K562 (cell line): ENCODE measurements around the gene SERF2. TPM values are rescaled to one million over a fixed set of nuclear protein-coding genes. Genes with fewer than 3 reads are reported as not detected.

Experiments
- DDX20 ChIP-seq: fragments of 450-650 bp; IDR thresholded peaks from 2 replicates; pipeline ENCODE4 v1.6.1; 2016; ENCODE audit warnings: missing genetic modification characterization, low read depth, mild to moderate bottlenecking, missing compliant biosample characterization, moderate library complexity
- ELF2 ChIP-seq: fragments of 250-450 bp; sonication (Bioruptor Pico); IDR thresholded peaks from 2 replicates; pipeline ENCODE4 v1.5.0; 2021; ENCODE audit warnings: mild to moderate bottlenecking
- EP400 ChIP-seq: fragments of 450-650 bp; IDR thresholded peaks from 2 replicates; pipeline ENCODE4 v1.6.1; 2017; ENCODE audit warnings: antibody characterized with exemption, mild to moderate bottlenecking, moderate library complexity
- ETV1 ChIP-seq: fragments of 450-650 bp; conservative IDR thresholded peaks from 2 replicates; pipeline ENCODE4 v1.6.1; 2016; ENCODE audit warnings: missing genetic modification characterization, control low read depth, low read depth, missing compliant biosample characterization
- FOXA3 ChIP-seq, 2 experiments: fragments of 450-650 bp in 1 of 2; sonication (generic) in 1 of 2; formaldehyde crosslinking; IDR thresholded peaks in 1 of 2; conservative IDR thresholded peaks in 1 of 2; 2 replicates each; pipeline versions ENCODE4 v1.4.0 to v1.8.0; 2020 to 2022; ENCODE audit warnings: mild to moderate bottlenecking in 2 of 2, missing genetic modification reagents in 1 of 2
- HDAC8 ChIP-seq: fragments of 450-650 bp; IDR thresholded peaks from 2 replicates; pipeline ENCODE4 v1.6.1; 2016; ENCODE audit warnings: mild to moderate bottlenecking, missing genetic modification characterization, moderate library complexity, missing compliant biosample characterization
- MAFK ChIP-seq: IDR thresholded peaks from 2 replicates; pipeline ENCODE4 v1.6.1; 2011; ENCODE audit warnings: low read length, improper control_type of control experiment
- MCM3 ChIP-seq: fragments of 450-650 bp; IDR thresholded peaks from 2 replicates; pipeline ENCODE4 v1.6.1; 2016
- MIER1 ChIP-seq: fragments of 450-650 bp; IDR thresholded peaks from 2 replicates; pipeline ENCODE4 v1.6.1; 2016; ENCODE audit warnings: antibody characterized with exemption, mild to moderate bottlenecking, low read depth
- MYC ChIP-seq, 2 experiments: fragments of 250-450 bp in 1 of 2; sonication (Bioruptor Pico) in 1 of 2; IDR thresholded peaks; 2 replicates each; pipeline versions ENCODE4 v1.5.1 to v1.6.1; 2012 to 2021; ENCODE audit warnings: low read depth in 2 of 2, borderline replicate concordance in 1 of 2, improper control_type of control experiment in 1 of 2, low read length in 1 of 2, mild to moderate bottlenecking in 1 of 2, moderate library complexity in 1 of 2
- NFE2 ChIP-seq: IDR thresholded peaks from 2 replicates; pipeline ENCODE4 v1.6.1; 2014; ENCODE audit warnings: antibody characterized with exemption, low read depth
- NR4A1 ChIP-seq, 2 experiments: fragments of 250-450 bp in 1 of 2; fragments of 450-650 bp in 1 of 2; sonication (Bioruptor Pico) in 1 of 2; IDR thresholded peaks; 2 replicates each; pipeline versions ENCODE4 v1.4.0 to v1.6.1; 2016 to 2020; ENCODE audit warnings: mild to moderate bottlenecking in 2 of 2, missing compliant biosample characterization in 1 of 2, missing genetic modification characterization in 1 of 2, moderate library complexity in 1 of 2
- PHF20 ChIP-seq: fragments of 450-650 bp; IDR thresholded peaks from 2 replicates; pipeline ENCODE4 v1.6.1; 2018; ENCODE audit not compliant: partially characterized antibody
- RBM15 ChIP-seq: fragments of 200-400 bp; formaldehyde crosslinking; IDR thresholded peaks from 2 replicates; pipeline ENCODE4 v1.6.1; 2018; ENCODE audit warnings: mild to moderate bottlenecking, low read length, moderate library complexity; ENCODE audit not compliant: insufficient read depth
- SP2 ChIP-seq: IDR thresholded peaks from 2 replicates; pipeline ENCODE4 v1.6.1; 2011; ENCODE audit warnings: mild to moderate bottlenecking, low read depth, low read length, moderate library complexity; ENCODE audit not compliant: poor library complexity, severe bottlenecking; ENCODE audit errors: extremely low read depth
- SRSF7 ChIP-seq: fragments of 200-400 bp; formaldehyde crosslinking; optimal IDR thresholded peaks from 2 replicates; pipeline ENCODE3; 2017; ENCODE audit warnings: mild to moderate bottlenecking, low read depth, low read length
- ZBTB17 ChIP-seq: fragments of 450-650 bp; formaldehyde crosslinking; IDR thresholded peaks from 2 replicates; pipeline ENCODE4 v1.4.0; 2020; ENCODE audit warnings: mild to moderate bottlenecking
- ZNF436 ChIP-seq: fragments of 250-450, 450-650 bp; sonication (Bioruptor Pico); formaldehyde crosslinking; IDR thresholded peaks from 2 replicates; pipeline ENCODE4 v1.7.0; 2020; ENCODE audit warnings: mild to moderate bottlenecking
- ZNF639 ChIP-seq, 2 experiments: fragments of 200-800 bp in 1 of 2; sonication (Bioruptor generic) in 1 of 2; sonication (generic) in 1 of 2; formaldehyde crosslinking in 1 of 2; IDR thresholded peaks in 1 of 2; conservative IDR thresholded peaks in 1 of 2; 2 replicates each; pipeline versions ENCODE4 v1.5.0 to v1.6.1; 2016 to 2020; ENCODE audit warnings: missing compliant biosample characterization in 1 of 2, missing genetic modification characterization in 1 of 2, missing genetic modification reagents in 1 of 2
- ZNF707 ChIP-seq: fragments of 250-450 bp; sonication (Bioruptor Pico); conservative IDR thresholded peaks from 2 replicates; pipeline ENCODE4 v1.8.0; 2022; ENCODE audit warnings: inconsistent platforms, mild to moderate bottlenecking, moderate library complexity
- polyA plus RNA-seq, 8 experiments: library from polyadenylated mRNA; depleted of rRNA in 4 of 8; stranded (reverse) in 5 of 8; unstranded in 3 of 8; fragments of >200 nt; fragmentation: Nextera tagmentation in 2 of 8; fragmentation: Illumina TruSeq in 1 of 8; extraction: Ambion mirVana in 2 of 8; extraction: Trizol in 1 of 8; gene quantifications; 2 replicates each; pipeline versions ENCODE4 v1.2.1 to v1.2.3, GENCODE V29; 2011 to 2014; ENCODE audit warnings: inconsistent platforms in 1 of 8, missing spikeins in 1 of 8
- total RNA-seq, 7 experiments: library from RNA; depleted of rRNA in 6 of 7; stranded (reverse); fragments of >200 nt in 6 of 7; fragmentation: Illumina TruSeq in 2 of 7; extraction: Trizol in 2 of 7; gene quantifications; 2 replicates each; pipeline versions ENCODE4 v1.2.1 to v1.2.3, GENCODE V29; 2011 to 2021; ENCODE audit warnings: low replicate concordance in 1 of 7
- TF ChIP-seq, protein P1 (sequence below), 3 experiments: fragments of 200-800 bp in 1 of 3; sonication (Bioruptor generic) in 1 of 3; sonication (generic) in 1 of 3; formaldehyde crosslinking in 1 of 3; IDR thresholded peaks; 2 replicates each; pipeline versions ENCODE4 v1.6.1 to v1.8.0; 2016 to 2022; ENCODE audit warnings: mild to moderate bottlenecking in 2 of 3, missing compliant biosample characterization in 2 of 3, missing genetic modification characterization in 2 of 3, missing genetic modification reagents in 1 of 3
- TF ChIP-seq, protein P2 (sequence below): sonication (generic); formaldehyde crosslinking; IDR thresholded peaks from 2 replicates; pipeline ENCODE4 v1.8.0; 2022; ENCODE audit warnings: mild to moderate bottlenecking, missing genetic modification reagents

SERF2 gene
- total and polyA plus RNA-seq, 9 of the 15 experiments (the other 6 are each of a cell fraction or from before 2014, with no cell fraction given), result 497 to 3,360 (median 867) TPM

GRCh38 chr15:43824302-43825246 is 32.5 kb downstream of the SERF2 start, which contains the start of gene MFAP1 (continued):
- TF ChIP-seq SP2 (peak; percentile 49), NFE2 (no peak), ETV1 (tag) (peak; percentile 97), MAFK (peak; percentile 35; the same call in 1 of the 2 replicates), MCM3 (no peak), HDAC8 (tag) (no peak; the same call in 1 of the 2 replicates), FOXA3 (CRISPR knock-in tag; conservative IDR thresholded peaks at IDR 0.05 in 1 of 2, IDR thresholded peaks at IDR 0.05 in 1 of 2) (no peak), ZNF707 (CRISPR knock-in tag) (peak; percentile 65), DDX20 (tag) (no peak), MIER1 (0 out of 2 replicates have a peak, but pooled peaks have one; percentile 34), PHF20 (peak; percentile 77), MYC (IDR thresholded peaks at IDR 0.05; ENCODE audit: low read depth, low read length) (peak; percentile 88), MYC (CRISPR knock-in tag; IDR thresholded peaks at IDR 0.05; ENCODE audit: borderline replicate concordance, low read depth) (no peak), NR4A1 (CRISPR knock-in tag; IDR thresholded peaks at IDR 0.05) (no peak), NR4A1 (tag; IDR thresholded peaks at IDR 0.05) (no peak), RBM15 (no peak), ZNF639 (CRISPR knock-in tag; conservative IDR thresholded peaks at IDR 0.05 in 1 of 2, IDR thresholded peaks at IDR 0.05 in 1 of 2) (peak in 1 of 2 experiments; percentile 68; a peak in 2 of 4 replicates), ZBTB17 (no peak), ZNF436 (no peak), ELF2 (CRISPR knock-in tag) (peak; percentile 92), SRSF7 (no peak), EP400 (peak; percentile 88)
- TF ChIP-seq, protein P1, sequence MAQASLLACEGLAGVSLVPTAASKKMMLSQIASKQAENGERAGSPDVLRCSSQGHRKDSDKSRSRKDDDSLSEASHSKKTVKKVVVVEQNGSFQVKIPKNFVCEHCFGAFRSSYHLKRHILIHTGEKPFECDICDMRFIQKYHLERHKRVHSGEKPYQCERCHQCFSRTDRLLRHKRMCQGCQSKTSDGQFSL (CRISPR knock-in tag; IDR thresholded peaks at IDR 0.05), result no peak
- TF ChIP-seq, protein P1 (tag; IDR thresholded peaks at IDR 0.05), result no peak
- TF ChIP-seq, protein P2, sequence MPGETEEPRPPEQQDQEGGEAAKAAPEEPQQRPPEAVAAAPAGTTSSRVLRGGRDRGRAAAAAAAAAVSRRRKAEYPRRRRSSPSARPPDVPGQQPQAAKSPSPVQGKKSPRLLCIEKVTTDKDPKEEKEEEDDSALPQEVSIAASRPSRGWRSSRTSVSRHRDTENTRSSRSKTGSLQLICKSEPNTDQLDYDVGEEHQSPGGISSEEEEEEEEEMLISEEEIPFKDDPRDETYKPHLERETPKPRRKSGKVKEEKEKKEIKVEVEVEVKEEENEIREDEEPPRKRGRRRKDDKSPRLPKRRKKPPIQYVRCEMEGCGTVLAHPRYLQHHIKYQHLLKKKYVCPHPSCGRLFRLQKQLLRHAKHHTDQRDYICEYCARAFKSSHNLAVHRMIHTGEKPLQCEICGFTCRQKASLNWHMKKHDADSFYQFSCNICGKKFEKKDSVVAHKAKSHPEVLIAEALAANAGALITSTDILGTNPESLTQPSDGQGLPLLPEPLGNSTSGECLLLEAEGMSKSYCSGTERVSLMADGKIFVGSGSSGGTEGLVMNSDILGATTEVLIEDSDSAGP (CRISPR knock-in tag), result no peak
